ENCODE results near the gene PIAS1.
A peak's percentile ranks its signal among the peaks of the same experiment; 100 is the strongest.

Gene PIAS1

DNA sequence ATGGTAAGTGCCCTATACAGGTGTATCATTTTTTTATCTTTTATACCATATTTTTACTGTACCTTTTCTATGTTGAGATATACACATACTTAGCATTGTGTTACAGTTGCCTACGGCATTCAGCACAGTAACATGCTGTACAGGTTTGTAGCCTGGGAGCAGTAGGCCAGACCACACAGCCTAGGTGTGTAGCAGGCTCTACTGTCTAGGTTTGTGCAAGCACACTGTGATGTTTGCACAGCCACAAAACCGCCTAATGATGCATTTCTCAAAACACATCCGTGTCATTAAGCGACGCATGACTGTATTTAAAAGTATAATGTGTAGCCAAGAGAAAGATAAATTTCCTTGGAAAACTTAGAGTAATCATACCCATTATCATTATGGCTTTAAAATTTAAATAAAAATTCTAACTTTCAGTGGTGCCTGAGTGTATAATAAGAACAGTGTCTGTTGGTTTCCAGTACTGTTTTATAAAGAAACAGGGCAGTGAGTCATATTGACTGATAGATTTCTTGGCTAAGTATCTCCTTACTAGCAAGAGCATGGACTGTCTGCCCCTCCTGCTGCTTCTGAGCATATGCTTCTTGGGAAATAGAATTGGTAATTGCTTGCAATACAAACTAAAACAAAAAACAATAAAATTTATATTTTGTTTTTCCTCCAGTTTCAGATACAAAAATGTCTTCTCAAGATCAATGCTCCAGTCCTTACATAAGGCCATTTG lies 132.7 kb downstream of the PIAS1 start:
- ChIA-PET POLR2A (no interaction called here), CTCF (no interaction called here)
- Histone ChIP-seq H3K27ac (ENCODE audit: extremely low read depth, low read depth, low read length) (no peak overlapping the region), H3K9me3 (ENCODE audit: control insufficient read depth, insufficient read depth, low read depth, low read length) (no peaks in the 10 kb centered on the region), H3K4me1 (ENCODE audit: control insufficient read depth, insufficient read depth, low read length) (no peaks in the 10 kb centered on the region), H3K4me3 (ENCODE audit: low read depth, low read length) (no peak overlapping the region), H3K36me3 (ENCODE audit: control insufficient read depth in 2 of 2, insufficient read depth in 1 of 2, low read length in 2 of 2) (peaks cover 33 to 65% of the 10 kb centered on the region in 2 experiments)
- no peak for TF ChIP-seq ZNF248 (tag by site-specific recombination; IDR thresholded peaks at IDR 0.05)
- no peak for TF ChIP-seq ZNF121 (tag by site-specific recombination; IDR thresholded peaks at IDR 0.05)
- no peak for TF ChIP-seq ZNF621 (tag by site-specific recombination; IDR thresholded peaks at IDR 0.05)
- TF ChIP-seq ZNF548 (tag by site-specific recombination; IDR thresholded peaks at IDR 0.05), result no peak
- TF ChIP-seq, protein P1, sequence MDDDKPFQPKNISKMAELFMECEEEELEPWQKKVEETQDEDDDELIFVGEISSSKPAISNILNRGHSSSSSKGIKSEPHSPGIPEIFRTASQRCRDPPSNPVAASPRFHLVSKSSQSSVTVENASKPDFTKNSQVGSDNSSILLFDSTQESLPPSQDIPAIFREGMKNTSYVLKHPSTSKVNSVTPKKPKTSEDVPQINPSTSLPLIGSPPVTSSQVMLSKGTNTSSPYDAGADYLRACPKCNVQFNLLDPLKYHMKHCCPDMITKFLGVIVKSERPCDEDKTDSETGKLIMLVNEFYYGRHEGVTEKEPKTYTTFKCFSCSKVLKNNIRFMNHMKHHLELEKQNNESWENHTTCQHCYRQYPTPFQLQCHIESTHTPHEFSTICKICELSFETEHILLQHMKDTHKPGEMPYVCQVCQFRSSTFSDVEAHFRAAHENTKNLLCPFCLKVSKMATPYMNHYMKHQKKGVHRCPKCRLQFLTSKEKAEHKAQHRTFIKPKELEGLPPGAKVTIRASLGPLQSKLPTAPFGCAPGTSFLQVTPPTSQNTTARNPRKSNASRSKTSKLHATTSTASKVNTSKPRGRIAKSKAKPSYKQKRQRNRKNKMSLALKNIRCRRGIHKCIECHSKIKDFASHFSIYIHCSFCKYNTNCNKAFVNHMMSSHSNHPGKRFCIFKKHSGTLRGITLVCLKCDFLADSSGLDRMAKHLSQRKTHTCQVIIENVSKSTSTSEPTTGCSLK (tag by site-specific recombination; IDR thresholded peaks at IDR 0.05), result no peak
- no peak for TF ChIP-seq ZBTB17 (tag by site-specific recombination; IDR thresholded peaks at IDR 0.05)
- TF ChIP-seq SP3 (tag by site-specific recombination; IDR thresholded peaks at IDR 0.05), result no peak
- TF ChIP-seq ZNF664 (tag by site-specific recombination; IDR thresholded peaks at IDR 0.05), result no peak
- no peak for TF ChIP-seq ZNF660 (tag by site-specific recombination; IDR thresholded peaks at IDR 0.05)
- TF ChIP-seq ZNF221 (tag by site-specific recombination; IDR thresholded peaks at IDR 0.05; ENCODE audit: borderline replicate concordance), result no peak
- no peak for TF ChIP-seq SP2 (tag by site-specific recombination; IDR thresholded peaks at IDR 0.05)
- no peak for TF ChIP-seq OVOL3 (tag by site-specific recombination; IDR thresholded peaks at IDR 0.05)
- TF ChIP-seq, protein P2, sequence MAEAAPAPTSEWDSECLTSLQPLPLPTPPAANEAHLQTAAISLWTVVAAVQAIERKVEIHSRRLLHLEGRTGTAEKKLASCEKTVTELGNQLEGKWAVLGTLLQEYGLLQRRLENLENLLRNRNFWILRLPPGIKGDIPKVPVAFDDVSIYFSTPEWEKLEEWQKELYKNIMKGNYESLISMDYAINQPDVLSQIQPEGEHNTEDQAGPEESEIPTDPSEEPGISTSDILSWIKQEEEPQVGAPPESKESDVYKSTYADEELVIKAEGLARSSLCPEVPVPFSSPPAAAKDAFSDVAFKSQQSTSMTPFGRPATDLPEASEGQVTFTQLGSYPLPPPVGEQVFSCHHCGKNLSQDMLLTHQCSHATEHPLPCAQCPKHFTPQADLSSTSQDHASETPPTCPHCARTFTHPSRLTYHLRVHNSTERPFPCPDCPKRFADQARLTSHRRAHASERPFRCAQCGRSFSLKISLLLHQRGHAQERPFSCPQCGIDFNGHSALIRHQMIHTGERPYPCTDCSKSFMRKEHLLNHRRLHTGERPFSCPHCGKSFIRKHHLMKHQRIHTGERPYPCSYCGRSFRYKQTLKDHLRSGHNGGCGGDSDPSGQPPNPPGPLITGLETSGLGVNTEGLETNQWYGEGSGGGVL (tag by site-specific recombination; IDR thresholded peaks at IDR 0.05), result no peak
- no peak for TF ChIP-seq GLIS1 (tag by site-specific recombination; IDR thresholded peaks at IDR 0.05)
- no peak for TF ChIP-seq ZNF174 (tag by site-specific recombination; IDR thresholded peaks at IDR 0.05)
- TF ChIP-seq ZNF785 (tag by site-specific recombination; IDR thresholded peaks at IDR 0.05), result no peak

DNA sequence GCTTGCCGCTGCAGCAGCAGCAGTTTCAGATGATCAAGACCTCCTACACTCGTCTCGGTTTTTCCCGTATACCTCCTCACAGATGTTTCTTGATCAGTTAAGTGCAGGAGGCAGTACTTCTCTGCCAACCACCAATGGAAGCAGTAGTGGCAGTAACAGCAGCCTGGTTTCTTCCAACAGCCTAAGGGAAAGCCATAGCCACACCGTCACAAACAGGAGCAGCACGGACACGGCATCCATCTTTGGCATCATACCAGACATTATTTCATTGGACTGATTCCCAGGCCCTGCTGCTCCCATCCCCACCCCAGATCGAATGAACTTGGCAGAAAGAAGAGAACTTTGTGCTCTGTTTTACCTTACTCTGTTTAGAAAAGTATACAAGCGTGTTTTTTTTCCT lies 133.4 kb downstream of the PIAS1 start:
- Histone ChIP-seq H3K4me1 (ENCODE audit: control insufficient read depth, insufficient read depth, low read length) (no peaks in the 10 kb centered on the region), H3K4me3 (ENCODE audit: low read depth, low read length) (no peak overlapping the region), H3K36me3 (ENCODE audit: control insufficient read depth in 2 of 2, insufficient read depth in 1 of 2, low read length in 2 of 2) (peaks cover 27 to 69% of the 10 kb centered on the region in 2 experiments), H3K9me3 (ENCODE audit: control insufficient read depth, insufficient read depth, low read depth, low read length) (no peaks in the 10 kb centered on the region), H3K27ac (ENCODE audit: extremely low read depth, low read depth, low read length) (no peak overlapping the region)
- TF ChIP-seq SETDB1 (IDR thresholded peaks at IDR 0.05; ENCODE audit: insufficient read length, low read length) (no peak), ZBTB20 (tag by site-specific recombination; IDR thresholded peaks at IDR 0.05) (peak; percentile 32; the same call in 1 of the 2 replicates)
- ChIA-PET CTCF (no interaction called here), POLR2A (no interaction called here)

DNA sequence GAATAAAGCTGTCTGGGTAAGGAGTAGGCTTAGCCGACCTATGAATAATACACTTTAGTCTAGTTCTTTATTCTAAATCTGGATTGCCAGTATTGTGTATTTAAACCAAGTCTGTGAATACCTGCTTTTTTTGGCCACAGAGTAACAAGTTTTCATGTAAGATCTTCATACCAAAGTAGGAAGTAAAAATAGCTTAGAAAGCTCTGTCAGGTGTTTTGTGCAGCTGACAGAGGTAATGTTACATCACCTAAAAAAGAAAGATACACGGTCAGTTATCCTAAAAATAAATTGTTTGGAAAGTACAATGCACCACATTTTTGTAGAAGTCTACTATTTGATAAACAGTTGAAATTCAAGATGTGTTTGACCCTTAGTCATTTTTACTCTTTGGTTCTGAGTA lies 134.5 kb downstream of the PIAS1 start:
- H3K4me3 ChIP-seq (ENCODE audit: low read depth, low read length), result no peak overlapping the region
- H3K27ac ChIP-seq (ENCODE audit: extremely low read depth, low read depth, low read length), result no peak overlapping the region
- POLR2A ChIA-PET, result no interaction called here
- H3K9me3 ChIP-seq (ENCODE audit: control insufficient read depth, insufficient read depth, low read depth, low read length), result no peaks in the 10 kb centered on the region
- no peaks in the 10 kb centered on the region for H3K4me1 ChIP-seq (ENCODE audit: control insufficient read depth, insufficient read depth, low read length)
- TF ChIP-seq ZNF112 (tag by site-specific recombination; IDR thresholded peaks at IDR 0.05) (no peak), ZNF600 (tag by site-specific recombination; IDR thresholded peaks at IDR 0.05) (no peak), HOXA7 (CRISPR knock-in tag; IDR thresholded peaks at IDR 0.05; ENCODE audit: borderline replicate concordance) (no peak), ZNF19 (tag by site-specific recombination; IDR thresholded peaks at IDR 0.05; ENCODE audit: low read depth) (no peak), ZNF785 (tag by site-specific recombination; IDR thresholded peaks at IDR 0.05) (no peak), ZNF76 (tag by site-specific recombination; IDR thresholded peaks at IDR 0.05; ENCODE audit: borderline replicate concordance, low read depth) (no peak), ZNF404 (tag by site-specific recombination; IDR thresholded peaks at IDR 0.05) (no peak), EGR2 (tag by site-specific recombination; IDR thresholded peaks at IDR 0.05; ENCODE audit: low read depth) (no peak), OSR2 (tag by site-specific recombination; IDR thresholded peaks at IDR 0.05) (no peak), ZNF433 (tag by site-specific recombination; IDR thresholded peaks at IDR 0.05; ENCODE audit: low read depth) (no peak)
- TF ChIP-seq, protein P3, sequence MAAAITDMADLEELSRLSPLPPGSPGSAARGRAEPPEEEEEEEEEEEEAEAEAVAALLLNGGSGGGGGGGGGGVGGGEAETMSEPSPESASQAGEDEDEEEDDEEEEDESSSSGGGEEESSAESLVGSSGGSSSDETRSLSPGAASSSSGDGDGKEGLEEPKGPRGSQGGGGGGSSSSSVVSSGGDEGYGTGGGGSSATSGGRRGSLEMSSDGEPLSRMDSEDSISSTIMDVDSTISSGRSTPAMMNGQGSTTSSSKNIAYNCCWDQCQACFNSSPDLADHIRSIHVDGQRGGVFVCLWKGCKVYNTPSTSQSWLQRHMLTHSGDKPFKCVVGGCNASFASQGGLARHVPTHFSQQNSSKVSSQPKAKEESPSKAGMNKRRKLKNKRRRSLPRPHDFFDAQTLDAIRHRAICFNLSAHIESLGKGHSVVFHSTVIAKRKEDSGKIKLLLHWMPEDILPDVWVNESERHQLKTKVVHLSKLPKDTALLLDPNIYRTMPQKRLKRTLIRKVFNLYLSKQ (tag by site-specific recombination; IDR thresholded peaks at IDR 0.05; ENCODE audit: borderline replicate concordance), result no peak
- peaks cover 27 to 71% of the 10 kb centered on the region in 2 experiments for H3K36me3 ChIP-seq (ENCODE audit: control insufficient read depth in 2 of 2, insufficient read depth in 1 of 2, low read length in 2 of 2)
- CTCF ChIA-PET, result no interaction called here

All from HEK293 (cell line).